Esophagus squamous epithelium (tissue), 4 donors: ENCODE data around the gene TMC4.

Experiments
- POLR2A ChIP-seq, 4 donors: fragments of 450-650 bp; IDR thresholded peaks; one replicate each; pipeline ENCODE4 v1.6.1; 2017; ENCODE audit warnings: antibody characterized with exemption in 4 of 4, mild to moderate bottlenecking in 4 of 4, moderate library complexity in 3 of 4
- TF ChIP-seq, protein P1 (sequence below), 6 experiments: fragments of 450-650 bp in 4 of 6; fragments of 200-600 bp in 2 of 6; sonication (generic) in 2 of 6; IDR thresholded peaks; one replicate each; pipeline ENCODE4 v1.5.1; 2016 to 2019; ENCODE audit warnings: antibody characterized with exemption in 6 of 6, mild to moderate bottlenecking in 4 of 6, moderate library complexity in 4 of 6

DNA sequence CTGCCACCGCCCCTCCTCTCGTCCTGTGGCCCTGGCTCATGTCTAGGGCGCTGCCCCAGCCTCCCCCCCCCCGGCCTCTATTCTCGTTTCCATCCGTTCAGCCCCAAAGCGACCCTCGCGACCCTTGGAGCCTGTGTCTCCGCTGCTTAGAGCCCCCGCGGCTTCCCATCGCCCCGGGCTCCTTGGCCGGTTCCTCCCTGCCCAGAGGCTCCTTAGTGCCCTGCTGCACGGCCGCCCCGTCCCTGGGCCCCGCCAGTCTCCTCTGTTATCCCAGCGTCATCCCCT, 44.6 kb downstream of the TMC4 start:
- TF ChIP-seq, protein P1, sequence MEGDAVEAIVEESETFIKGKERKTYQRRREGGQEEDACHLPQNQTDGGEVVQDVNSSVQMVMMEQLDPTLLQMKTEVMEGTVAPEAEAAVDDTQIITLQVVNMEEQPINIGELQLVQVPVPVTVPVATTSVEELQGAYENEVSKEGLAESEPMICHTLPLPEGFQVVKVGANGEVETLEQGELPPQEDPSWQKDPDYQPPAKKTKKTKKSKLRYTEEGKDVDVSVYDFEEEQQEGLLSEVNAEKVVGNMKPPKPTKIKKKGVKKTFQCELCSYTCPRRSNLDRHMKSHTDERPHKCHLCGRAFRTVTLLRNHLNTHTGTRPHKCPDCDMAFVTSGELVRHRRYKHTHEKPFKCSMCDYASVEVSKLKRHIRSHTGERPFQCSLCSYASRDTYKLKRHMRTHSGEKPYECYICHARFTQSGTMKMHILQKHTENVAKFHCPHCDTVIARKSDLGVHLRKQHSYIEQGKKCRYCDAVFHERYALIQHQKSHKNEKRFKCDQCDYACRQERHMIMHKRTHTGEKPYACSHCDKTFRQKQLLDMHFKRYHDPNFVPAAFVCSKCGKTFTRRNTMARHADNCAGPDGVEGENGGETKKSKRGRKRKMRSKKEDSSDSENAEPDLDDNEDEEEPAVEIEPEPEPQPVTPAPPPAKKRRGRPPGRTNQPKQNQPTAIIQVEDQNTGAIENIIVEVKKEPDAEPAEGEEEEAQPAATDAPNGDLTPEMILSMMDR (IDR thresholded peaks at IDR 0.05) = no peak
- TF ChIP-seq POLR2A (IDR thresholded peaks at IDR 0.05) = no peak
